ENCODE data around the gene NOS1AP.
A peak's percentile ranks its signal among the peaks of the same experiment; 100 is the strongest.

NOS1AP gene

GRCh38 chr1:162224267-162224666 lies 154.8 kb downstream of the NOS1AP start:
- DNase-seq: no peak

GRCh38 chr1:162228586-162228985 lies 159.1 kb downstream of the NOS1AP start:
- DNase-seq: no peak

DNA sequence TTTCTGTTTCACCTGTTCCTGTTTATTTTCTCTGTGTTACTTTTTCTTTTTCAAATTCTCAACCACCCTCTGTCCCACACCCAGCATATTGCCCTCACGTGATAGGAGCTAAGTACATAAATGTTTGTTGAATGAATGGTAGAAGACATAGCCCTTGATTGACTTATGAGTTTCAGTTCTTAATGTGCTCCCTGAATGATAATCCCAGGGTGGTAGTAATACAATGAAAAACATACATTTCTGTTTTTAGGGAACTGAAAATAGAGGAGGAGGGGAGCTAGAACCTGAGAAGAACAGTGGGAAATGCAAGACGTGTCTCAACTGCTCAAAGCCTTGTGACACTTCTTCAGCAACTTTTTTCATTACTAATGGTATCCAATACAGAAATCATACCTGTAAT lies 160.1 kb downstream of the NOS1AP start:
- DNase-seq: no peak

- DNase-seq: peak in 1 of 2 experiments; percentile 41
These were observed 160.6 kb downstream of the NOS1AP start for GRCh38 chr1:162230096-162230495.

DNA sequence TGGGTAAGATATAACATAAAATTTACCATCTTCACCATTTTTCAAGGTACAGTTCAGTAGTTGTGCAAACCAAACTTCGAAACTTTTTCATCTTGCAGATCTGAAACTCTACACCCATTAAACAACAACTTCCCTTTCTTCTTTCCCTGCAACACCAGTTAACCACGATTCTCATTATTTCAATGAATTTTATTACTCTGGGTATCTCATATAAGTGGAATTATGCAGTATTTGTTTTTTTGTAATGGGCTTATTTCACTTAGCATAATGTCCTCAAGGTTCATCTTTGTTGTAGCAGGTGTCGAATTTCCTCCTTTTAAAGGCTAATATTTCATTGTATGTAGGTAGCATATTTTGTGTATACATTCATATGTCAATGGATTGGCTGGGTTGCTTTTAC lies 161.0 kb downstream of the NOS1AP start:
- DNase-seq: no peak

- no peak for DNase-seq
These were observed 162.7 kb downstream of the NOS1AP start for GRCh38 chr1:162232034-162232711.

GRCh38 chr1:162233066-162233465 lies 163.6 kb downstream of the NOS1AP start:
- DNase-seq: no peak

DNA sequence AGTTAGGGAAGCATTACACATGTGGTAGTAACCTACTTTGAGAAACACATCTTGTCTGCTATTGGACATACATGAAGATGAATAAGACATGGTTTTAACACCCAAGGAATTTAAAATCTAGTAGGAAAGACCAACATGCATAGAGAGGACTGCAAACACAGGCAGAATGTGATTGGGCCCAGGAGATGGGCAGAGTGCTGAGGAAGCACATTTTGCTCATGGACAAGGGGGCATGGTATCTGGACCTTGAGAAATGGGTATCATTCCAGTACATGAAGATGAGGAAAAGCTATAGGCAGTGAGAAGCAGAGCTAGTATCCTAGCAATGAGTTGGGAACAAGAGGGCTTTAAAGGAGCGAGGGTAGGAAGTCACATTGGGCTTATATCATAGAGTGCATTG lies 164.4 kb downstream of the NOS1AP start:
- no peak for DNase-seq

GRCh38 chr1:162234571-162234970 lies 165.1 kb downstream of the NOS1AP start:
- no peak for DNase-seq

DNA sequence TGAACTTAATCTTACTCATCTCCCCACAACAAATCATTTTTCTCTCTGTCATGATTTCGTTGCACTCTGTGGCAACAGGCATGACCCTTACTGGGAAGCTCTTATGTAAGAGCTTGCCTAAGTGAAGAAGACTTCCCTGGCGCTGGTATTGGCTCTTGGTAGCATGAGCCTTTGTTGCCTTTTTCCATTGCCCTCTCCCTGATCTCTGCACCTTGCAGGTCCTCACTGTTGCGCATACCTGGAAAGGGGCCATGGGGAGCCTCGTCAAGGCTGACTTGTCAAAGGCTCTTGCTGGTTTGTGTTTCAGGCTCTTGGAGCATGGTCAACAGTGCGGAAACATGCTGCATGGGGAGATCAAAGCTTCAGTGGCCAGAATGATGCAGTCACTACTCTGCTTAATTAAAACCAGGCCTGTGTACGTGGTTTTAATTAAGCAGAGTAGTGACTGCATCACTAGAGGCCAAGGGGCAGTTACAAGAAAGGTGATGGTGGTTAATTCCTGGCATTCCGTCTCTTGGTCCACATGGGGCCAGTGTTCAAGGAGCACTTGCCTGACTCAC lies 165.8 kb downstream of the NOS1AP start:
- DNase-seq: no peak

DNA sequence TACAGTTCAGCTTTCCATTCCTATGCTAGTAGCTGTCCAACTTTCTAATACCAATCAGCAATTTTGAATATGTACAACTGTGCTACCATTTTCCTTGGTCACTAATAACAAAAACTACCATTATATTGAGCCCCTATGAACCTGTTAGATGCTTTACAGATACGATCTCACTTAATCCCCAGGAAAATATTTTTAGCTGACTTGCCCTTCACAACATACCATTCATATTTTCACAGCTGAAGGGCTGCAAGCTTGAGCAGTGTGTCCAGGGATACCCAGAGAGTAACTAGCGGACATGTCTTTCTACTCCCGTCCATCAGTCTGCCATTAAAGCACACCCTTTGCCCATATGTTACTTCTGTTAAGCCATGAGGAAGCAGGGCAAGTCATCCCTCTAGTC lies 166.7 kb downstream of the NOS1AP start:
- no peak for DNase-seq

DNA sequence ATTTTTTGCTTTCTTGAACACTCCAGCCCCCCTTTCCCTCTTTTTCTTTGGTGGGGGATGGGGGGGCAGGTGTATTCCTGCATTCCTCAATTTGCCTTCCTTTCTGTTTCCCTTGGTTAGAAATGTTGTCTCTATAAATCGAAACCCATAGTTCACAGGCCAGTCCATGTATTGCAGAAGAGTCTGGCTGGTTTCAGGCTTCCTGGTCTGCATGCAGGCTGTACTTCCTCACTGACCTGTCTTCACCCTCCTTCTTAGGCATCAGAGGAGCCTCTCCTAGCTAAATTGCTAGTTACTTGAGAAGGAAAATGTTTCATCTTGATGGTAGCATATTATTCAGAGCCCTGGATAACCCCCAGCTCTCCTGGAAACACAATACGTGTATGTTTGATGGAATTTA lies 167.1 kb downstream of the NOS1AP start:
- DNase-seq: no peak

- DNase-seq: no peak
These were observed 171.1 kb downstream of the NOS1AP start for GRCh38 chr1:162240577-162240976.

DNA sequence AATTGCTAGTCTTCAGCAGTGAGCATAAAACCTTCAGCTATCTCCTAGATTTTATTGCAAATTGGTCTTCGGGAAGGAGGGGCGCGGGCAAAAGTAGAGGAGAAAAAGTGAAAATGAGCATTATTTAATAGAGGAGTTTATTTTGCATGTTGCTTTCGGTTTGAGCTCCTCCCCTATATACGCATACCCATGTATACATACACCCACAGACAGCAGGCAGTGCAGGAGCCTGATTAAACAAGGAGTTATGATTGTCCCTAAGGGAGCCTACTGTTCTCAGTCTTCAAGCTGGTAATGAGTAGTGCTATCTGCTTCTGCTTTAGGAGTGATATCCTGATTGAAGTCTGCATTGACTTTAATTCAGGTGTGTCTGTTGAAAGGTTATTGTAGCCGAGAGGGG lies 173.3 kb downstream of the NOS1AP start:
- no peak for DNase-seq

DNA sequence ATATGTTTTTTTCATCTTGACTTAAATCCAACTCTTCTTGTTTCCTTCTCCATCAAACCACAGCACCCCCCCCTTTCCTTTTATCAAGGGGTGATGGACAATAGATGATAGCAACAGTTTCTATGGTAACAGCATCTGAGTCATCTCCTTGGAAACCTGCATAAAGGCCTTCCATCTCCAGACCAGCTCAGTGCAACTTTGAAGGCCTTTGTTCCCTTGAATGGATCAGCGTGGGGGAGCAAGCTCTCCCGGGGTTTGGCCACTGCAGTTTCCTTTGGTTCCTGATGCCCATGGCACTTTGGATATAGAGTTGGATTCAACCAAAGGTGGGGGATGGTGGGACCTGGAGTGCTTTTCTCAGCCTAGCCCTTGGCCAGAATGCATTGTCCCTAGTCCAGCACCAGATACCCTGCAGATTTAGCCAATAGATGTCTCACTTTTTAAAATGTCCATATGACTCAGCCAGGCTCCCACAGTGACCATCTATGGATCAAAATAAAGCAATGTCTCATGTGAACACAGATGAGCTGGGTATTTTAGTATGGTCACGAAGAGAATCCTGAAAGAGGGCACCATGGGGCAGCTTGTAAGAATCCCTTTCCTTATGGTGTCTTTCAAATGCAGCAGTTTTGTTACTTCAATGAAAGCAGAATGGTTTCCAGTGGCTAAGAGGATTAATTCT lies 179.5 kb downstream of the NOS1AP start:
- DNase-seq: no peak

DNA sequence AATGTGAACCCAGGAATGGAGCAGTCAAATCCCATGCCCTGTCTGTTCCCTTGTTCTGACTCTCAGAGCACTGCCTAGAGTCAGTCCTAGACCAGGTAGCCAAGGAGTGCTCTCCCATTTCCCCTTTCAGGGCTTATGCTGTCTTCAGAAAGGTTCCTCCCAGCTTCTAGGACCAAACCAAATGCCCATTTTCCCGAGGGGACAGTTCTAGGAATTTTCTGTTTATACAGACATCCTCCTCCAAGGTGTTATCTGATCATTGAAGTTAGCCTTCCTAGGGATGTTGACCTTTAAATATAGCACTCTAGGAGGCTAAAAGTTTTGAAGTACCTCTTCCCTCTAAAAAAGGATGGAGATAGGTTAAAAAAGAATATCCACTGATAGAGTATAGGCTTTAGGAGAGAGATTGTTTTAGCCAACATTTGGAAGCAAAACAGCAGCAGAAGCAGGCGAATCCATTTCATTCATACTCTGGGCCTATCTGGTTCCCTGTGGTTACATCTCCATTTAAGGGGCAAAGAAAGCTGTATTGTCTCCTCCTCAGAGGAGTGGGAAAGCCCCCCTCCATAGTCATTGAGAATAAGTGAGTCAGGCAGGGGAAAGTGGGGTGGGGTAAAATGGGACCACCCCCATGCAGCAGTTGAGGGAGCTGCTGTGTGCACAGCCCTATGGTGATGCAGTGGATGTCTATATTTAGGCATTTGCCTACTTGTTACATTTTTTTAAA lies 180.7 kb downstream of the NOS1AP start:
- no peak for DNase-seq

GRCh38 chr1:162251102-162251501 lies 181.6 kb downstream of the NOS1AP start:
- DNase-seq: no peak

GRCh38 chr1:162252214-162252613 lies 182.7 kb downstream of the NOS1AP start:
- no peak for DNase-seq

- DNase-seq: no peak
These were observed 184.3 kb downstream of the NOS1AP start for GRCh38 chr1:162253790-162254189.

DNA sequence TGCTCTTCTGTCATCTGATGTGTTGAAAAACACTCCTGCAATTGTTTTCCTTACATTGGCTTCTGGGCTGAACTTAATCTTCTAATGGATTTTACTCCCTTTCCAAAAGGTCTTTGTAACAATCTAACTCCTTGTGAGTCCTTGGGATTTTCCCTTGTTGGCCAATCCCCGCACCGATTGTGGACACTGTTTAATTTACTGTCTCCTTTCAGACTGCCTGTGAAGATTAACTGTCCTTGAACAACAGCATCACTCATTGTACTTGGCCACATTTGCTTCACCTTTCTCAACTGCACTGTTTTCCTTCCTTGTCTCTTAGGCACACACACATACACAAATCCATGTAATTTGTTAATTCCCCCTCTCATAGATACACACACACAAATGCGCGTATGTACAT lies 186.8 kb downstream of the NOS1AP start:
- DNase-seq: no peak

DNA sequence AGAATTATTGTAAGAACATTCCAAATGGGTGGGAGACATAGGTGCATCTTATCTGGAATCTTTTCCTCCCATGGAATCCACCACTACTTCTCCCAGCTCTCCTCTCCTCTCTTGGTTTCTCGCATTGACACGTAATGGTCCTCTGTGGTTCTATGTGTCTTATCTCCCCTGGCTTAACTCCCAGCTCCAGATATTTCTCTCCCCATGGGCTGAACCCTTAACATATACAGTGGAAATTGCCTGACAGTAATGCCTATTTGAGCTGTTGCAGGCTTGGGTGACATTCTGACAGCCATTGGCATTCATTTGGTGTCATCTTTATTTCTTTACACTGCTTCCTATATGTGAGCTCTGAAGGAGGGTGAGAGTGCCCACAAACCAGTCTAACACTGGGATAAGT lies 188.9 kb downstream of the NOS1AP start:
- DNase-seq: no peak

DNA sequence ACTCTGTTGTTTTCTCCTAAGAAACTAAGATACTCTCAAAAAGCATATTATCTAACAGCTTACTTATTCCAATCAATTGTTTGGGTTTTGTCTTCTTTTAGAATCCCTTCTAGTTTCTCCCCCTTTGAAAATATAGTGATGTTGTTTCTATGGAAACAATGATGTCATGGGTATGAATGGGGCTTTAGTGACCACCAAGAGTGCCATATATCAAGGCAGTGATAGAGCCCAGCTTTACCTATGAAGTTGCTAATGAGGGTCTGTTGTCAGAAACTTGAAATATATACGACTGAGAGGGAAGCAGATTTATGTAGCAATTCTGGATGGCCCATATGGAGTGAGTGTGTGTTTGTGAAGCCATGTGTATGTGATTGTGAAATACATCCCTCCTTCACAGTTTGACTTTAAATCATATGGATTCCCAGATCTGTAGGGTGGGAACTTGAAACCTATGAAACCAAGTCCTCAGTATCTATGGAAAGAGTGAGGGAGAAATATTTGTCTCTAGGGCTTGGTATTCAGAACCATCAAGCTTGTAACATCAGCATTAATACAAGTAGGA lies 190.5 kb downstream of the NOS1AP start:
- no peak for DNase-seq

GRCh38 chr1:162264108-162264507 lies 194.6 kb downstream of the NOS1AP start:
- DNase-seq: no peak

DNA sequence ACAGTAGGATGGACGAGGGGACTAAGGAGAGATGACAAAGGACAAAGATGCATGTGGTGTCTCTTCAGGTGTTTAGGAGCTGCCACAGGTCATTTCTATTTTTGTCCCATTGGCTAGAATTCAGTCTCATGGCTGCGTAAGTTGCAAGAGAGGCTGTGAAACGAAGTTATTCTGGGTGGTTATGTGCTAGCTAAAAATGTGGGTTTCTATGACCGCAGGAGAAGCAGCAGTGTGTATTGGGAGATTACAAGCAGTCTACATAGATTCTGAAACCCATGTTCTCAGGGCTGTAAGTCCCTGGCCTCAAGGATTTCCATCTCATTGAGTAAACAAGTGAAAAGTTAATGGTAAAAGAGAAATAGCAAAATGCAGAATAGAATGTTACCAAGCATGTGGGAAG lies 196.5 kb downstream of the NOS1AP start:
- DNase-seq: no peak
